Sigmoid colon (tissue), 4 donors: ENCODE data around the gene CASP3.
"Not testable (repeated sequence)": the region's sequence is repeated elsewhere in the genome, so short reads cannot be mapped to it uniquely, and the experiment has no call there.

Source experiments
- CTCF ChIP-seq, 4 experiments: fragments of 450-650 bp in 3 of 4; fragments of 200-600 bp in 1 of 4; IDR thresholded peaks; one replicate each; pipeline ENCODE4 v1.5.1; 2016 to 2019; ENCODE audit warnings: antibody characterized with exemption in 4 of 4, mild to moderate bottlenecking in 3 of 4, moderate library complexity in 2 of 4
- EP300 ChIP-seq, 4 donors: sonication (generic); formaldehyde crosslinking; IDR thresholded peaks; one replicate each; pipeline ENCODE4 v1.6.1; 2017; ENCODE audit warnings: antibody characterized with exemption in 4 of 4

GRCh38 chr4:184625783-184626596 is 23.3 kb downstream of the CASP3 start:
- TF ChIP-seq CTCF, EP300 (IDR thresholded peaks at IDR 0.05): not testable (repeated sequence)
